ENCODE data around the gene CCBE1. TPM values are rescaled to one million over a fixed set of nuclear protein-coding genes. Genes with fewer than 3 reads are reported as not detected.

Gene CCBE1
- total RNA-seq, 1 donor from 2014 or later, result 14.0 TPM

DNA sequence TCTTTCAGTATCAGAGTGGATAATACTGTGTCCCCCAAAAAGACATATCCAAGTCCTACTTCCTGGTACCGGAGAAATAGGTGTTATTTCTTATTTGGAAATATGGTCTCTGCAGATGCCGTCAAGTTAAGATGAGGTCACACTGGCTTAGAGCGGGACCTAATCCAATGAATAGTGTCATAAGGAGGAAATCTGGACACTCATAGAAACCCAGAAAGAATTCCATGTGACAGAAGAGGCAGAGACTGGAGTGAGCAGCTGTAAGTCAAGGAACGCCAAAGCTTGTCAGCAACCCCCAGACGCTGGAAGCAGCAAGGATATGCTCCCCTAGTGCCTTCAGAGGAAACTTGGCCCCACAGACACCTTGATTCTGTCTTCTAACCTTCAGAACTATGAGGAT, 69.8 kb downstream of the CCBE1 start:
- TF ChIP-seq, protein P1, sequence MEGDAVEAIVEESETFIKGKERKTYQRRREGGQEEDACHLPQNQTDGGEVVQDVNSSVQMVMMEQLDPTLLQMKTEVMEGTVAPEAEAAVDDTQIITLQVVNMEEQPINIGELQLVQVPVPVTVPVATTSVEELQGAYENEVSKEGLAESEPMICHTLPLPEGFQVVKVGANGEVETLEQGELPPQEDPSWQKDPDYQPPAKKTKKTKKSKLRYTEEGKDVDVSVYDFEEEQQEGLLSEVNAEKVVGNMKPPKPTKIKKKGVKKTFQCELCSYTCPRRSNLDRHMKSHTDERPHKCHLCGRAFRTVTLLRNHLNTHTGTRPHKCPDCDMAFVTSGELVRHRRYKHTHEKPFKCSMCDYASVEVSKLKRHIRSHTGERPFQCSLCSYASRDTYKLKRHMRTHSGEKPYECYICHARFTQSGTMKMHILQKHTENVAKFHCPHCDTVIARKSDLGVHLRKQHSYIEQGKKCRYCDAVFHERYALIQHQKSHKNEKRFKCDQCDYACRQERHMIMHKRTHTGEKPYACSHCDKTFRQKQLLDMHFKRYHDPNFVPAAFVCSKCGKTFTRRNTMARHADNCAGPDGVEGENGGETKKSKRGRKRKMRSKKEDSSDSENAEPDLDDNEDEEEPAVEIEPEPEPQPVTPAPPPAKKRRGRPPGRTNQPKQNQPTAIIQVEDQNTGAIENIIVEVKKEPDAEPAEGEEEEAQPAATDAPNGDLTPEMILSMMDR (IDR thresholded peaks at IDR 0.05), result no peak
- no peak for ATAC-seq
- intact Hi-C loops (cut with DNase I), result no loop called here

DNA sequence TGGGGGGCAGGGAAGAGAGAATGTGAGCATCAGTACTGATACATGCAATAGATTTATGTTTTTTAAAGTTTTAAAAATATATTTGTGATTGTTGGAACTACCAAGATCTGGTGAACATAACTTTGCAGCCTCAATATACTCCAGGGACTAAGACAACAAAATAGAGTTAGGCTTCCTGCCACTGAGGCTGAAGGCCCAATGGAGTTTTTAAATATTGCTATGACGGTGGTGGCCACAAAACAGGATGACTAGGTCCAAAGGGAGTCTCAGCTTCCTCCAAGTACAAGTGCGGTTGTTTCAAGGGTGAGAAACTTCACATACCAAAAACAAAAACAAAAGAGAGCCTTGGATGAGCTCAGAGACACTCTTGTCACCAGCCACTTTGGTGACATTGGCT, 72.9 kb downstream of the CCBE1 start:
- TF ChIP-seq, protein P1 (IDR thresholded peaks at IDR 0.05), result no peak
- Histone ChIP-seq H3K9me3 (no peaks in the 10 kb centered on the region), H3K4me3 (no peak overlapping the region), H3K27ac (no peak overlapping the region), H3K27me3 (ENCODE audit: low read depth) (no peaks in the 10 kb centered on the region), H3K36me3 (no peaks in the 10 kb centered on the region), H3K4me1 (peaks cover 16% of the 10 kb centered on the region)
- ATAC-seq (no peak), DNase-seq (no peak)
- intact Hi-C loops (cut with DNase I), result no loop called here

More for the DNA sequence above, 69.8 kb downstream of the CCBE1 start:
- peaks cover 16% of the 10 kb centered on the region for H3K4me1 ChIP-seq
- no peaks in the 10 kb centered on the region for H3K27me3 ChIP-seq (ENCODE audit: low read depth)
- no peaks in the 10 kb centered on the region for H3K36me3 ChIP-seq
- no peak overlapping the region for H3K4me3 ChIP-seq
- peaks cover 4% of the 10 kb centered on the region for H3K9me3 ChIP-seq
- H3K27ac ChIP-seq, result no peak overlapping the region
- no peak for DNase-seq

DNA sequence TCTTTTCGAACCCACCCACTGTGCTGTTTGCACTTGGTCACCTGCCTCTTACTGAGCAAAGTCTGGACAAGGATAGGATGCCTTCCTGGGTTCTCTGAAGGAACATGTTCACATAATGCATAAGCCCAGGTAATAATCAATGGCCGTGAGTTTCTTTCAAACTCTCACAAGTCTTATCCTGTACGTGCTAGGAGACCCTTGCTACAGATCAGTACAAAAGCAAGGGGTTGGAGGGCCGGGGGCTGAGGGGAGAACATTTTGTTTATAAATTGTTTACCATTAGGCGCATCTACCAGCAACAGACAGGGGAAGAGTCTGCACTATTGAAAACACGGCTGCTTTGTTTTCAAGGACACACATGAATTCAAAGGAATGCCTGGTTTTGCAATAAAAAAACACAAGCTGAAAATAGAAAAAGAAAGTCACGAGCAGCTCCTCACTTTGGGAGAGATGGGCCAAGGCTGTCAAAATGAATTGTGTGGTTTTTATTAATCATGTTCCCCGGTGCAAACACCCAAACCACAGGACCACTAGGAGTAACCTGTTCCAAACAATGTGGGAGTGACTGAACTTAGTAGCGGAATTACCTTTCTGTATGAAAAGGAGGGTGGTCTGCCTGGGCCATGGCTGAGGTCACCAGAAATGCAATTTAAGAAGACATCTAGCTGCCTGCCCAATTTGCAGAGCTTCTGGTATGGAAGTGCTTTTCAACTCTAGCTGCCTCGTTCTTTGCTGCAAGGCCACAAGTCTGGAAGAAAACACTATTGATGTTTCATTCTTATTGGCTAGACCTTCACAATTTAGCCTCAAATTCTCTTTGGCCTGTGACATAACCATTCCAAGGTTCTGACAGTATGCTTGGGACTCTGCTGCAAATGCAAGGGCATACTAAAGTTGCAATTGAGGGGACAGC, 73.5 kb downstream of the CCBE1 start:
- Histone ChIP-seq H3K4me3 (no peak overlapping the region), H3K27ac (no peak overlapping the region), H3K27me3 (ENCODE audit: low read depth) (no peaks in the 10 kb centered on the region), H3K9me3 (no peaks in the 10 kb centered on the region), H3K4me1 (peaks cover 16% of the 10 kb centered on the region), H3K36me3 (no peaks in the 10 kb centered on the region)
- intact Hi-C loops (cut with DNase I), result no loop called here
- ATAC-seq (no peak), DNase-seq (no peak)
- TF ChIP-seq, protein P1 (IDR thresholded peaks at IDR 0.05), result no peak

DNA sequence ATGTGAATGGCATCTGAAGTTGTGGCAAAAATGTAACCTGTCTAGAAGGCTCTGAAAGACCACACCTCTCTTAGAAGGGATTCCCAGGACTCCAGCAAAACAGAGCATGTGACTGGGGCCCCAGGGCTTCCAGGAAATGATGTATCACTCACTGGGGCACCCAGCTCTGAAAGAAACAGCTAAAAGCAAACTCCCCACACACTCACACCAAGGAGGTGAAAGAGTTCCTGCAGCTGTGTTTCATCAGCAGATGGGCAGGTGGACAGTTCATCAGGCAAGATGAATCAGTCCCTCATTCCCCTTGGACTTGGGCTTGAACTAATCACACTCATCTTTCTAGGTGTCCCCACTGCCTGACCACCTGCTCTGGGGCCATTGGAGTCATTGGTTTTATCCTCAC, 76.2 kb downstream of the CCBE1 start:
- DNase-seq (no peak), ATAC-seq (peak in 1 of 2 donors; percentile 23)
- intact Hi-C loops (cut with DNase I), result no loop called here
- H3K9me3 ChIP-seq, result no peaks in the 10 kb centered on the region
- no peaks in the 10 kb centered on the region for H3K36me3 ChIP-seq
- no peak overlapping the region for H3K4me3 ChIP-seq
- no peaks in the 10 kb centered on the region for H3K27me3 ChIP-seq (ENCODE audit: low read depth)
- H3K27ac ChIP-seq, result no peak overlapping the region
- H3K4me1 ChIP-seq, result peaks cover 11% of the 10 kb centered on the region
- TF ChIP-seq, protein P1 (IDR thresholded peaks at IDR 0.05), result no peak

DNA sequence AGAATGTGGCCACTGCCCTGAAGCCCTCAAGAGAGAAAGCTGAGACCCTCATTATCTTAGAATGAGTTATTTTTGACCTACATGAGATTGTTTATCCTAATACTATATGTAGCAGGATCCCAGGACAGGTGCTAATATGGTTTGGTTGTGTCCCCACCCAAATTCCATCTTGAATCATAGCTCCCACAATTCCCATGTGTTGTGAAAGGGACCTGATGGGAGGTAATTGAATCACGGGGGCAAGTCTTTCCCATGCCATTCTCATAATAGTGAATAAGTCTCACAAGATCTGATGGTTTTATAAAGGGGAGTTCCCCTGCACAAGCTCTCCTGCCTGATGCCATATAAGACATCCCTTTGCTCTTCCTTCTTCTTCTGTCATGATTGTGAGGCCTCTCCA, 76.8 kb downstream of the CCBE1 start:
- H3K4me1 ChIP-seq, result peaks cover 11% of the 10 kb centered on the region

More for the DNA sequence above, 76.8 kb downstream of the CCBE1 start:
- DNase-seq (no peak), ATAC-seq (no peak)
- H3K9me3 ChIP-seq, result no peaks in the 10 kb centered on the region
- H3K36me3 ChIP-seq, result no peaks in the 10 kb centered on the region
- no peaks in the 10 kb centered on the region for H3K27me3 ChIP-seq (ENCODE audit: low read depth)
- TF ChIP-seq, protein P1 (IDR thresholded peaks at IDR 0.05), result no peak
- intact Hi-C loops (cut with DNase I), result no loop called here
- no peak overlapping the region for H3K27ac ChIP-seq
- H3K4me3 ChIP-seq, result no peak overlapping the region

Measured in lower lobe of right lung (tissue), 2 donors.